Posterior cingulate gyrus (tissue), 11 donors: ENCODE measurements around the gene GTF2A1L.

Experiments
- DNase-seq, 10 donors: peaks; one replicate each; pipeline versions ENCODE4 v3.0.0 to v3.0.0-alpha.2; 2020 to 2021; ENCODE audit warnings: mixed read lengths in 3 of 10
- intact Hi-C: fragments of 100-400 bp; cut with DNase I; formaldehyde crosslinking; loops from one replicate; pipeline ENCODE4 v1.15.1; 2023

GTF2A1L gene

DNA sequence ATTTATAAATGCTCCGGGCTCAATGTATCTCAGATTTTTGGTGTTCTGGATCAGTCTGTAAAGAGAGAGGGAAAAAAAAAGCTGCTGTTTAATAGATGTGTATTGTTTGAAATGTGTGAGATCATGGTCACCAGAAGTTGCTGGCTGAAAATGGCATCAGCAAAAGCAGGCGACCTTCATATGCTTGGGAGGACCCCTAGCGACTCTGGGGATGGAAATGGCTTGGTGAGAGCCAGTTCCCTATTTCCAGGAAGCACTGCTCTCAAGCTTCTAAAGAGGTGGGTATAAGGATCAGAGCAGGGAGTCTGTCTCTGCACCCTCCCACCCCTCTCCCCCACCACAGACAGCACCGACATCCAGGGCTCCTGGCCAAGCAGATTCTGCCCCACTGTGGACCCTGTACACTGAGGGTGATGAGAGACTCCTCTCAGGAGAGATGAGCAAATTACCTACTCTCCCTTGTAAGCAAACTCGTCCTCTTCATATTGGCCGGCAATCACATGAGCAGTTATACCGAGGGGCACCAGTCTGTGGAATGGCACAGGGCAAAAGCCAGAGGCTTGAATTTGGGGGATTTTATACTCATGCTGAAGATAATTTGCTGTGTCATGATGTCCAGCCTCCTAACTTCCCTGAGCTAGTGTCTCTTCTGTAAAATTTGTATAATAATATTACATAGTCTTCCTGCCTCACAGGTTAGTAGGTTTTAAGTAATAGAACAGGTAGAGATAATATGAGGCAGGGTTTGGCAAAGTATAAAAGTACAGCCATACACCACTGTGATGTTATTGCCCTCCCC lies 108.2 kb downstream of the GTF2A1L start:
- intact Hi-C loops, result loop anchor here (1.0 kb wide), 1 partner anchor 126 kb away; no protein-coding TSS in a partner anchor
- peak in 3 of 10 donors; percentile 42 to 66 (median 51) for DNase-seq

DNA sequence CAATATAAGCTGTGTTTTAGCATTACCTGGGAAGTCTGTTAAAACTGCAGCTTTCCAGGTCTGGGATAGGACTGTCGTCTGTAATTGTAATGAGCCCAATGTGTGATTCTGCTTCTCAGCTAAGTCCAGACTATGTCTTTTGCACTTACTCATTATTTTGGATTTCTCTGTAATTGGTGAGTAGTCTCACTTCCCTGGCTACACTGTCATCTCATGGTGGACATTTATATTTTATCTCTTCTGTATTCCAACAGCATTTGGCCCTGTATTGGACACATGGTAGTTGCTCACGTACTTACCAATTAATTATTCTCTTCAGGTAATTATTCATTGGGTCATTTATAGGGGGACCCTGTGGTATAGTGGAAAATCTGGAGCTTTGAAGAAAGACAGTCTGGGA lies 109.9 kb downstream of the GTF2A1L start:
- no peak for DNase-seq
- intact Hi-C loops, result no loop called here

DNA sequence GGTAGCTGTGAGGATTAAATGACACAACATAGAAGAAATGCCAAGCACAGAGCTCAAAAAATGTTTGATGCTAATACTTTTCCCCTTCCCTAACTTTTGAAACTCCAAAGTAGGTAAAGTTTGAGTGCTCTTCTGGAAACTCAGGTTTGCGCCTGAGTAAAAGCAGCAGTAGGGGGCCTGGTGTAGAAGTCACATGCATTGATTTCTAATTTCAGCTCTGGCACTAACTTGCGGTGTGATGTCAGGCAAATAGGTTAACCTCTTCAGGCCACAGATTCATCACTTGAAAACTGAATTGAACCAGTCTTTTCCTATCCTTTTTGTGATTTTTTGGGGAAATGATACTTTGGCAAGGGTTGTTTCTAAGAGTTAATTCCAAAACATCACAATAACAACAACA lies 110.6 kb downstream of the GTF2A1L start:
- no peak for DNase-seq
- intact Hi-C loops, result no loop called here

DNA sequence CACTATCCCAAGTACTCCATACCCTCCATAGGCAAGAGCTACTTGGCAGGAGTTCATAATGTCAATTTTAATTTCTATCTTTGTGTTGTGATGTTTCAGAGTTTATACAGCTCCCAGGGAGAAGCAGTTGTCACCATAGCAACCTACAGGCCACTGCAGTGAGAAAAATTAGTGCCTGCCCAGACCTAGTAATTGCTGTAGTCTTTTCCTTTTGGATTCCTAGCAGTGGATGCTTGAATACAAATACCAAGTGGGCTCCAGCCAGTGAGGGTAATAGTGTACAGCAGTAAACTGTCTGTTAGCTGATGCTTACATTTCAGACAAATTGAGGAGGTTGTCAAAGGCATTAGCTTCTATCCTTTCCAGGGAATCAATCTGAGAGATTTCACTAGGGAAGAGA lies 111.2 kb downstream of the GTF2A1L start:
- intact Hi-C loops, result no loop called here
- DNase-seq, result no peak
